Stimulated activated naive B cell treated with anti-CD40 and anti-IgM and Interleukin-4, amounts not matched to agents 10 μg/mL and 1 μg/mL and 100 μg/mL, for 72 hours (primary cell): ENCODE measurements around the gene LGR5.
A peak's percentile ranks its signal among the peaks of the same experiment; 100 is the strongest.

Experiments
- ATAC-seq, 2 donors: fragments of 150-1000 bp; cut with Tn5 transposase; replicated peaks; 2 replicates each; pipeline ENCODE4 v1.10.0; 2021; ENCODE audit warnings: moderate library complexity in 1 of 2
- DNase-seq: peaks from one replicate; pipeline ENCODE4 v3.0.0; 2021
- H3K27ac Mint-ChIP-seq: one replicate; pipeline ENCODE4 v1.8.0; 2022; ENCODE audit warnings: mild to moderate bottlenecking, mixed read lengths
- H3K27me3 Mint-ChIP-seq, 2 donors: one replicate each; pipeline ENCODE4 v1.8.0; 2022; ENCODE audit warnings: mixed read lengths in 2 of 2
- H3K36me3 Mint-ChIP-seq, 2 donors: one replicate each; pipeline ENCODE4 v1.8.0; 2022; ENCODE audit warnings: mixed read lengths in 2 of 2, mild to moderate bottlenecking in 1 of 2
- H3K4me1 Mint-ChIP-seq, 2 donors: one replicate each; pipeline ENCODE4 v1.8.0; 2022; ENCODE audit warnings: mixed read lengths in 2 of 2, mild to moderate bottlenecking in 1 of 2
- H3K4me3 Mint-ChIP-seq, 2 donors: one replicate each; pipeline ENCODE4 v1.8.0; 2022; ENCODE audit warnings: mild to moderate bottlenecking in 2 of 2, mixed read lengths in 2 of 2, moderate library complexity in 1 of 2
- H3K9me3 Mint-ChIP-seq, 2 donors: one replicate each; pipeline ENCODE4 v1.8.0; 2022; ENCODE audit warnings: mixed read lengths in 2 of 2, mild to moderate bottlenecking in 1 of 2

LGR5 gene

DNA sequence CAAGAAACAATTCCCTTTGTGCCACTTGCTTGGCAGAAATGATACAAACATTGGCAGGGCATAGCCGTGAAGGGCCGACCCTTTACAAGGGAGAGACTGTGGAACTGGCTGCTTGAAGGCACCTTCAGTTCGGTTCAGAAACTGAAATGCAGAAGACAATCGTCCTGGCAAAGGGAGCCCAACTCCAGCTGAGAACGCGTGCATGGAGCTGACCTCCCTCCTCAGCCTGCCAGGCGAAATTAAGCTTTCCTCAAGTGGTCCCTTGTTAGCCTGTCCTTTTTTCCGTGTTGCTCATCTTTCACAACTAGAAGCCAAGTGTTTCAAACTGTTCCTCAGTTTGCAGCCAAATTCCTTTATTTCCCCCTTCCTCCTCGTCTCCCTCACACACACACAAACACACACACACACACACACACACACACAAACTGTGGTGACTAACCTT is 8.1 kb downstream of the LGR5 start:
- H3K4me1 Mint-ChIP-seq, result peaks cover 8 to 20% of the 10 kb centered on the region in 2 donors
- no peaks in the 10 kb centered on the region for H3K9me3 Mint-ChIP-seq
- H3K4me3 Mint-ChIP-seq, result peak overlapping the region; percentile 37 to 46
- ATAC-seq (peak; percentile 17 to 21), DNase-seq (no peak)
- no peak overlapping the region for H3K27ac Mint-ChIP-seq
- no peaks in the 10 kb centered on the region for H3K36me3 Mint-ChIP-seq
- no peaks in the 10 kb centered on the region for H3K27me3 Mint-ChIP-seq

GRCh38 chr12:71448150-71448581 is 8.6 kb downstream of the LGR5 start:
- no peak for DNase-seq
- Mint-ChIP-seq H3K27me3 (no peaks in the 10 kb centered on the region), H3K9me3 (no peaks in the 10 kb centered on the region), H3K4me3 (peak overlapping the region; percentile 37 to 46), H3K4me1 (peaks cover 8 to 20% of the 10 kb centered on the region in 2 donors), H3K27ac (no peak overlapping the region), H3K36me3 (no peaks in the 10 kb centered on the region)
- peak; percentile 77 to 88 for ATAC-seq

DNA sequence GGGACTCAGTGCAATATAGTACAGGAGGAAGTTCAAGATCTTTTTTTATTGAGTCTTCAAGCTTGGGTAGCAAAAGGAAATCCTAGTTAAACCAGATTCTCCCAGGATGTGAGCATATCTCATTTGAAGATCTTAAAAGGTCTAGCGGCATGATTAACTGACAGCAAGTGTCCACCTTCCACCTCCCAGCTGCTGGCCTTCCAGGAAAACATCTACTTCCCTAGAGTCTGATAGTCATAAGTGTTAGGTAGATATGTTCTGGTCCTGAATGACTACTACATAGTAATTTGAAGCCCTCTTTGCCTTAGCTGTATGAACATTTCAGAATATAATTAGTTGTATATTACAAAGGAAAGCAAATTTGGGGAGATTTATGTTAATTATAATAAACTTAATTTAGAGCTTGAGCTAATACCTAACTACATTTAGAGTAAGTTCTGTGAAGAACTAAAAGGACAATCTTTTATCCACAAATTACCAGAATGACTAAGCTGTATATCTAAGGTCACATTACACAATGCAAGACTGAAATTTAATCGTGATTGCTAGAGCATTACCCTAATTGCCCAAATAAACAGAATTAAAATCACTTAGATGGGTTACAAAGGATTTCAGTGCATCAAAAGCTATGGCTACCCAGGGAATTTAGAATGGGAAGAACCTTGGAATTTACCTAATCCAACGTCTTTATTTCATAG is 9.9 kb downstream of the LGR5 start:
- DNase-seq (no peak), ATAC-seq (no peak)
- no peaks in the 10 kb centered on the region for H3K36me3 Mint-ChIP-seq
- H3K4me1 Mint-ChIP-seq, result peaks cover 8 to 20% of the 10 kb centered on the region in 2 donors
- no peak overlapping the region for H3K4me3 Mint-ChIP-seq
- peaks cover 0 to 3% of the 10 kb centered on the region in 2 donors for H3K27me3 Mint-ChIP-seq
- H3K9me3 Mint-ChIP-seq, result no peaks in the 10 kb centered on the region
- no peak overlapping the region for H3K27ac Mint-ChIP-seq

DNA sequence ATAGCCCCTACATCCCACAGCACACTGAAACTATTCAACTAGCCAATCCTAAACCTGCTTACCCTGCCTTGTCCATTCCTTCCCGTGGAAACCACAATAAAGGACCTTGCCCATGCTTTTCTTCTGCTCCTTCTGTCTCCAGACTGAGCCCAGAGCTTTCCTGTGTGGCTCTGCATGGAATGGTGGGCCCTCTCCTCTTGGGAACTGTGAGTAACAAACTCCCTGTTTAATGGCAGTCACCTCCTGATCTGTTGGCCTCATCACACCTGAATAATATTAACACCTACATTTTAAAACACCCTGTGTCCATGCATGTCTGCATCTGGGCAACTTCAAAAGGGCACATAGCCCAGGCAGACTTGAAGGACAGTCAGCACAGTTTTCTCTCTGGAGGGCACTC is 12.4 kb downstream of the LGR5 start:
- H3K9me3 Mint-ChIP-seq, result no peaks in the 10 kb centered on the region
- H3K36me3 Mint-ChIP-seq, result no peaks in the 10 kb centered on the region
- no peak overlapping the region for H3K27ac Mint-ChIP-seq
- no peak for ATAC-seq
- peaks cover 8 to 20% of the 10 kb centered on the region in 2 donors for H3K4me1 Mint-ChIP-seq
- no peak for DNase-seq
- H3K27me3 Mint-ChIP-seq, result peaks cover 0 to 3% of the 10 kb centered on the region in 2 donors
- no peak overlapping the region for H3K4me3 Mint-ChIP-seq

DNA sequence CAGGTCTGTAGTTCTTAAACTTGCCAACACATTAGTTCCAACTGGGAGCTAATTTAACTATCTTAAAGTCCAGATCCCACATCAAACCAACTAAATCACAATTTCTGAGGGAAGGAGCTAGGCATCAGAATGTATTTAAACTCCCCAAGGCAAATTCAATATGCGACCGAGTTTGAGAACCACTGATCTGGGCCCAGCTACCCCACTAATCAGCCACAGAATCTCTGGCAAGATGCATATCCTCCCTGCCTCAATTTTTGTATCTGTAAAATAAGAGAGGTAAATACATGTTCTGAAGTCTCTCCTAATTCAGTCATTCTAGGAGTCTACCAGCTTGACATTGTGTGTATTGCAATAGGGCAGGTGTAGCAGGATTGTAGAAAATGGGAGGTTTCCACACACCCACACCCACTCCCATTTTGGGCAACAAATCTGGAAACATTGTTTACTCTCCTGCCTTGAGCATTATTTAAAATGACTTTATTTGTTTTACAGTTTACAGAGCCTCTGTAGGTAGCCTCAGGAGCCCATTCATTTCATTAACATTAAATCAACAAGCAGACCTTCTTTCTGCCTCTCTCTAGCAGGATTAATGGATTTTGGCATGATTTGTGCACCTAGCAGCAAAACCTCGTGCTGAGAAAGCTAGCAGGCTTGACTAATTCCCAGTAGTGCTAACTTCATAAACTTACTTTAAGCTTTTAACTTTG is 15.6 kb downstream of the LGR5 start:
- H3K27me3 Mint-ChIP-seq, result peaks cover 0 to 3% of the 10 kb centered on the region in 2 donors
- no peak for ATAC-seq
- DNase-seq, result no peak
- H3K27ac Mint-ChIP-seq, result no peak overlapping the region
- no peaks in the 10 kb centered on the region for H3K4me1 Mint-ChIP-seq
- H3K36me3 Mint-ChIP-seq, result no peaks in the 10 kb centered on the region
- H3K9me3 Mint-ChIP-seq, result no peaks in the 10 kb centered on the region
- H3K4me3 Mint-ChIP-seq, result no peak overlapping the region

- Mint-ChIP-seq H3K36me3 (no peaks in the 10 kb centered on the region), H3K27ac (no peak overlapping the region), H3K4me3 (no peak overlapping the region), H3K4me1 (no peaks in the 10 kb centered on the region), H3K9me3 (no peaks in the 10 kb centered on the region), H3K27me3 (peaks cover 0 to 3% of the 10 kb centered on the region in 2 donors)
- ATAC-seq (peak in 1 of 2 donors; percentile 50), DNase-seq (no peak)
Measured at GRCh38 chr12:71456316-71456715, 16.7 kb downstream of the LGR5 start.

GRCh38 chr12:71456990-71457389 is 17.4 kb downstream of the LGR5 start:
- ATAC-seq (no peak), DNase-seq (no peak)
- H3K4me3 Mint-ChIP-seq, result no peak overlapping the region

DNA sequence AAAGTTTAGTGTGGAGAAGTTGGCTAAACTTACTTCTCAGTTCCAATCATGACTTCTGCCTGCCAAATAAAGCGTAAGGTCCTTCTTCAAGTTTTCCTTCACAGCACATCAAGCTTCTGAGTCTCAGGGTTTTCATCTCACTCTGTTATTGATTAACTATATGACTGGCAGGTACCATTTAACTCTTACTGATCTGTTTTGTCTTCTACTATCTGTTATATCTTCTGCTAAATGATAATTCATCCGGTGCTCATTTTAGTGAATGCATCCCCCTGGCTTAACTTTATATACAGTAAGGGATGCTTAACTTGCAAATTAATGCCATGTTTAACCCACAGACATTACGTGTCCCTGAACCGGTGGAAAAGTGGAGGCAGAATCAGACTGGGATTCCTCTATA is 20.7 kb downstream of the LGR5 start:
- Mint-ChIP-seq H3K27me3 (peaks cover 0 to 9% of the 10 kb centered on the region in 2 donors), H3K4me1 (no peaks in the 10 kb centered on the region), H3K4me3 (no peak overlapping the region), H3K9me3 (no peaks in the 10 kb centered on the region), H3K36me3 (no peaks in the 10 kb centered on the region), H3K27ac (no peak overlapping the region)
- no peak for ATAC-seq
- DNase-seq, result no peak

More at GRCh38 chr12:71456990-71457389, 17.4 kb downstream of the LGR5 start:
- Mint-ChIP-seq H3K9me3 (no peaks in the 10 kb centered on the region), H3K36me3 (no peaks in the 10 kb centered on the region), H3K27ac (no peak overlapping the region), H3K27me3 (peaks cover 0 to 3% of the 10 kb centered on the region in 2 donors), H3K4me1 (no peaks in the 10 kb centered on the region)

DNA sequence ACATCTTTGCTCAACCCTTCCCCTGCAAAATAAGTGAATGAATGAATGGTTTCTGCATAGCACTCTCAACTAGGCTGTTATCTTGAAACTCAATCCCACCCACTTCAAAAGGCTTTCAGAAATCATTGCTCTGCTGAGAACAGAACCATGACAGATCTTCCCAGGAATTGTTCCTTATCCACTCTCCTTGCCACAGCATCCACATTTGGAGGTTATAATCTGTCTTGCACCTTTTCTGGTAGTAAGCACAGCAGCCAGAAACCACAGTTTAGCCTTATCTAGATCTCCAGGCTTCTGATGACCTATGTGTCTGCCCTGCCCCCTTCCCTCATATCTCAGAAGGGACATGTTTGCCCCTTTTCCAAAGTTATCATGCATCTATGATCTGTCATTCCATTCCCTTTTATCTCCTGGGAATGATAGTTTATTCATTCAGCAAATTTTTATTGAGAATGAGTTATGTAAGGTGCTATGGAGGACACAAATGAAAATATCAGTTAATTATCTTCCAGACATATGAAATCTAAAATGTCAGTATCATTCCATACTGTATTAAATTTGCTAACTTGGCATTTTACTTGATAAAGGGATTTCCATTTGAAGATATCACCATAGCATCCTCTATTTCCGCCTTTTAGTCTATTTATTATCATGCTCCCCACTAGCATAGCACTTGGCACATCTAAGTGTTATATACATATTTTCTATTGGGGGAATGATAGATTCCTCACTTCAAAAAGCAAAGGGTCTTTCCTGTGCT is 21.4 kb downstream of the LGR5 start:
- ATAC-seq, result no peak
- Mint-ChIP-seq H3K4me1 (no peaks in the 10 kb centered on the region), H3K4me3 (no peak overlapping the region), H3K9me3 (no peaks in the 10 kb centered on the region), H3K27me3 (peaks cover 0 to 9% of the 10 kb centered on the region in 2 donors), H3K36me3 (no peaks in the 10 kb centered on the region), H3K27ac (no peak overlapping the region)
- DNase-seq, result no peak

GRCh38 chr12:71461787-71462328 is 22.3 kb downstream of the LGR5 start:
- ATAC-seq (no peak), DNase-seq (no peak)
- Mint-ChIP-seq H3K27ac (no peak overlapping the region), H3K9me3 (no peaks in the 10 kb centered on the region), H3K36me3 (no peaks in the 10 kb centered on the region), H3K4me1 (no peaks in the 10 kb centered on the region), H3K27me3 (peaks cover 0 to 9% of the 10 kb centered on the region in 2 donors), H3K4me3 (no peak overlapping the region)

- Mint-ChIP-seq H3K36me3 (no peaks in the 10 kb centered on the region), H3K9me3 (no peaks in the 10 kb centered on the region), H3K4me3 (no peak overlapping the region), H3K27ac (no peak overlapping the region), H3K27me3 (peaks cover 0 to 13% of the 10 kb centered on the region in 2 donors), H3K4me1 (no peaks in the 10 kb centered on the region)
- ATAC-seq (no peak), DNase-seq (no peak)
Measured at GRCh38 chr12:71465796-71466195, 26.2 kb downstream of the LGR5 start.

- no peak overlapping the region for H3K27ac Mint-ChIP-seq
- ATAC-seq (no peak), DNase-seq (no peak)
- no peaks in the 10 kb centered on the region for H3K36me3 Mint-ChIP-seq
- peaks cover 0 to 10% of the 10 kb centered on the region in 2 donors for H3K27me3 Mint-ChIP-seq
- no peaks in the 10 kb centered on the region for H3K4me1 Mint-ChIP-seq
- H3K9me3 Mint-ChIP-seq, result no peaks in the 10 kb centered on the region
- no peak overlapping the region for H3K4me3 Mint-ChIP-seq
Measured at GRCh38 chr12:71469258-71469750, 29.7 kb downstream of the LGR5 start.

- H3K4me1 Mint-ChIP-seq, result no peaks in the 10 kb centered on the region
- no peak overlapping the region for H3K4me3 Mint-ChIP-seq
- H3K27ac Mint-ChIP-seq, result no peak overlapping the region
- no peaks in the 10 kb centered on the region for H3K36me3 Mint-ChIP-seq
- H3K9me3 Mint-ChIP-seq, result no peaks in the 10 kb centered on the region
- DNase-seq, result no peak
- H3K27me3 Mint-ChIP-seq, result peaks cover 0 to 4% of the 10 kb centered on the region in 2 donors
- ATAC-seq, result no peak
Measured at GRCh38 chr12:71472441-71472911, 32.9 kb downstream of the LGR5 start.

GRCh38 chr12:71474791-71475190 is 35.2 kb downstream of the LGR5 start:
- Mint-ChIP-seq H3K4me3 (no peak overlapping the region), H3K27me3 (peaks cover 0 to 10% of the 10 kb centered on the region in 2 donors), H3K4me1 (no peaks in the 10 kb centered on the region), H3K27ac (no peak overlapping the region), H3K36me3 (no peaks in the 10 kb centered on the region), H3K9me3 (no peaks in the 10 kb centered on the region)
- DNase-seq (no peak), ATAC-seq (no peak)
